Measurements from ENCODE around the gene SNX5.
A peak's percentile ranks its signal among the peaks of the same experiment; 100 is the strongest.
"Not testable (repeated sequence)": the region's sequence is repeated elsewhere in the genome, so short reads cannot be mapped to it uniquely, and the experiment has no call there.

The SNX5 gene

GRCh38 chr20:17963114-17963897, 5.3 kb downstream of the SNX5 start:
- Histone ChIP-seq H3K4me3 (ENCODE audit: insufficient read depth, low read length, poor library complexity, severe bottlenecking) (peak overlapping the region; percentile 93), H3K9me3 (ENCODE audit: insufficient read depth, low read length) (no peaks in the 10 kb centered on the region), H3K9ac (ENCODE audit: low read length) (peak overlapping the region; percentile 99), H2AFZ (ENCODE audit: low read depth, low read length, severe bottlenecking) (no peak overlapping the region), H3K4me2 (ENCODE audit: low read depth, low read length, poor library complexity, severe bottlenecking) (peak overlapping the region; percentile 80), H3K27ac (ENCODE audit: low read depth, low read length) (peak overlapping the region; percentile 96), H3K27me3 (ENCODE audit: low read length) (no peaks in the 10 kb centered on the region), H3F3A (ENCODE audit: insufficient read depth) (peaks cover 62% of the 10 kb centered on the region), H3K79me2 (ENCODE audit: insufficient read depth, low read length) (peaks cover 100% of the 10 kb centered on the region), H3K36me3 (ENCODE audit: low read length) (peaks cover 27% of the 10 kb centered on the region), H4K20me1 (ENCODE audit: low read depth, low read length) (peaks cover 70% of the 10 kb centered on the region), H3K9me2 (replicated peaks; ENCODE audit: insufficient read depth, low read length) (no peaks in the 10 kb centered on the region)
- TF ChIP-seq EZH2phosphoT487 (conservative IDR thresholded peaks at IDR 0.05; ENCODE audit: low read length), result no peak
- TF ChIP-seq CTCF (IDR thresholded peaks at IDR 0.05; ENCODE audit: insufficient read depth, low read length, poor library complexity, severe bottlenecking), result no peak

DNA sequence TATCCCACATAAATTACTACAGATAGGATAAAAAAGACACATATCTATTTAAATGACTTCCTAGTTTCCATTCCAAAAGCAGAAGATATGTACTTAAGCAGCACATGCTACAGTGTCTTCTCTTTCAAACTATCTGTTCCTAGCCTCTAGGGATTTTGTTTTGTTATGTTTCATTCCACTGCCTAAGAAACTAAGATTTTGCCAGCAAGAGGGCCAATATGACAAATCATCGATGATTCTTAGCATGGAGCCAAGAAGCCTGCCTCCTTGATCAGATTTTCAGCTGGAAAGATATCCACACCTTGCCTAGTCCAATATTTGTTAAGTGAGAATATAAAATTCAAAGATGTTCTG, 7.0 kb downstream of the SNX5 start:
- TF ChIP-seq EZH2phosphoT487 (conservative IDR thresholded peaks at IDR 0.05; ENCODE audit: low read length), result no peak
- TF ChIP-seq CTCF (IDR thresholded peaks at IDR 0.05; ENCODE audit: insufficient read depth, low read length, poor library complexity, severe bottlenecking), result no peak
- Histone ChIP-seq H3K9ac (ENCODE audit: low read length) (peak overlapping the region; percentile 29; the same call in 1 of the 2 replicates), H3K4me3 (ENCODE audit: insufficient read depth, low read length, poor library complexity, severe bottlenecking) (no peak overlapping the region), H3K27ac (ENCODE audit: low read depth, low read length) (peak overlapping the region; percentile 55), H3K27me3 (ENCODE audit: low read length) (no peaks in the 10 kb centered on the region), H3F3A (ENCODE audit: insufficient read depth) (peaks cover 63% of the 10 kb centered on the region), H3K36me3 (ENCODE audit: low read length) (peaks cover 22% of the 10 kb centered on the region), H4K20me1 (ENCODE audit: low read depth, low read length) (peaks cover 81% of the 10 kb centered on the region), H3K79me2 (ENCODE audit: insufficient read depth, low read length) (peaks cover 100% of the 10 kb centered on the region), H3K4me2 (ENCODE audit: low read depth, low read length, poor library complexity, severe bottlenecking) (peak overlapping the region; percentile 80), H3K9me3 (ENCODE audit: insufficient read depth, low read length) (no peaks in the 10 kb centered on the region), H2AFZ (ENCODE audit: low read depth, low read length, severe bottlenecking) (no peak overlapping the region), H3K9me2 (replicated peaks; ENCODE audit: insufficient read depth, low read length) (no peaks in the 10 kb centered on the region)

- Histone ChIP-seq H3K36me3 (ENCODE audit: low read length) (peaks cover 22% of the 10 kb centered on the region), H2AFZ (ENCODE audit: low read depth, low read length, severe bottlenecking) (no peak overlapping the region), H3K4me3 (ENCODE audit: insufficient read depth, low read length, poor library complexity, severe bottlenecking) (peak overlapping the region; percentile 9), H3K27me3 (ENCODE audit: low read length) (no peaks in the 10 kb centered on the region), H3K27ac (ENCODE audit: low read depth, low read length) (peak overlapping the region; percentile 55), H3K4me2 (ENCODE audit: low read depth, low read length, poor library complexity, severe bottlenecking) (peak overlapping the region; percentile 80), H3F3A (ENCODE audit: insufficient read depth) (peaks cover 65% of the 10 kb centered on the region), H4K20me1 (ENCODE audit: low read depth, low read length) (peaks cover 82% of the 10 kb centered on the region), H3K9me2 (replicated peaks; ENCODE audit: insufficient read depth, low read length) (no peaks in the 10 kb centered on the region), H3K9ac (ENCODE audit: low read length) (peak overlapping the region; percentile 29), H3K79me2 (ENCODE audit: insufficient read depth, low read length) (peaks cover 100% of the 10 kb centered on the region), H3K9me3 (ENCODE audit: insufficient read depth, low read length) (no peaks in the 10 kb centered on the region)
- TF ChIP-seq CTCF (IDR thresholded peaks at IDR 0.05; ENCODE audit: insufficient read depth, low read length, poor library complexity, severe bottlenecking) (no peak), EZH2phosphoT487 (conservative IDR thresholded peaks at IDR 0.05; ENCODE audit: low read length) (no peak)
Observed at GRCh38 chr20:17960927-17961586, 7.5 kb downstream of the SNX5 start.

- H3K4me3 ChIP-seq (ENCODE audit: insufficient read depth, low read length, poor library complexity, severe bottlenecking), result not testable (repeated sequence)
- H4K20me1 ChIP-seq (ENCODE audit: low read depth, low read length), result peaks cover 85% of the 10 kb centered on the region
Observed at GRCh38 chr20:17960400-17960885, 8.2 kb downstream of the SNX5 start.

More at GRCh38 chr20:17960400-17960885, 8.2 kb downstream of the SNX5 start:
- H3K79me2 ChIP-seq (ENCODE audit: insufficient read depth, low read length), result peaks cover 100% of the 10 kb centered on the region
- not testable (repeated sequence) for H3K9me3 ChIP-seq (ENCODE audit: insufficient read depth, low read length); H3K9ac ChIP-seq (ENCODE audit: low read length); H3K27me3 ChIP-seq (ENCODE audit: low read length); H2AFZ ChIP-seq (ENCODE audit: low read depth, low read length, severe bottlenecking); H3K9me2 ChIP-seq (replicated peaks; ENCODE audit: insufficient read depth, low read length)
- peak overlapping the region; percentile 80 for H3K4me2 ChIP-seq (ENCODE audit: low read depth, low read length, poor library complexity, severe bottlenecking)
- peaks cover 71% of the 10 kb centered on the region for H3F3A ChIP-seq (ENCODE audit: insufficient read depth)
- peak overlapping the region; percentile 55 for H3K27ac ChIP-seq (ENCODE audit: low read depth, low read length)
- H3K36me3 ChIP-seq (ENCODE audit: low read length), result peaks cover 28% of the 10 kb centered on the region

Data from SU-DHL-6 (cell line).